Adrenal gland (tissue), 12 donors: ENCODE measurements around the gene RNF223. TPM values are rescaled to one million over a fixed set of nuclear protein-coding genes. Genes with fewer than 3 reads are reported as not detected.
A peak's percentile ranks its signal among the peaks of the same experiment; 100 is the strongest.

Experiments used
- DNase-seq, 7 donors: peaks; one replicate each; pipeline ENCODE4 v3.0.0-alpha.2; 2019 to 2020
- H3K27ac ChIP-seq, 5 donors: fragments of 200-600 bp; sonication (generic) in 4 of 5; 1 replicate in 3 of 5; 2 replicates in 2 of 5; pipeline versions ENCODE4 v1.5.1 to v1.8.0; 2016 to 2020; ENCODE audit warnings: mild to moderate bottlenecking in 1 of 5
- H3K27me3 ChIP-seq: fragments of 200-600 bp; 2 replicates; pipeline ENCODE4 v1.8.0; 2021
- H3K36me3 ChIP-seq, 2 donors: fragments of 200-600 bp; replicated peaks in 1 of 2; 1 replicate in 1 of 2; 2 replicates in 1 of 2; pipeline versions ENCODE4 v1.5.1 to v1.8.0; 2018 to 2022
- H3K4me1 ChIP-seq, 2 donors: fragments of 200-600 bp; replicated peaks in 1 of 2; 1 replicate in 1 of 2; 2 replicates in 1 of 2; pipeline versions ENCODE4 v1.5.1 to v1.8.0; 2018 to 2021
- H3K4me3 ChIP-seq, 4 donors: fragments of 200-600 bp; sonication (generic) in 3 of 4; one replicate each; pipeline ENCODE4 v1.5.1; 2016 to 2018
- H3K9me3 ChIP-seq, 3 donors: fragments of 200-600 bp; sonication (generic) in 1 of 3; replicated peaks in 1 of 3; 1 replicate in 2 of 3; 2 replicates in 1 of 3; pipeline versions ENCODE4 v1.5.1 to v1.8.0; 2016 to 2021
- CTCF ChIP-seq, 6 experiments: fragments of 450-650 bp in 4 of 6; fragments of 200-600 bp in 2 of 6; sonication (generic) in 1 of 6; IDR thresholded peaks; 1 replicate in 5 of 6; 2 replicates in 1 of 6; pipeline versions ENCODE4 v1.5.1 to v1.8.0; 2016 to 2021; ENCODE audit warnings: antibody characterized with exemption in 6 of 6, mild to moderate bottlenecking in 2 of 6, moderate library complexity in 1 of 6
- POLR2A ChIP-seq, 2 donors: fragments of 450-650 bp; IDR thresholded peaks; one replicate each; pipeline ENCODE4 v1.6.1; 2017; ENCODE audit warnings: antibody characterized with exemption in 2 of 2, mild to moderate bottlenecking in 2 of 2, moderate library complexity in 1 of 2
- WGBS, 4 donors: extraction: QIAGEN DNeasy Blood & Tissue Kit in 2 of 4; methylation state at CpG; one replicate each; pipeline versions ENCODE4 v1.1.5 to v1.1.7; 2013 to 2017; 5-methylcytosine and 5-hydroxymethylcytosine counted together
- intact Hi-C, 2 donors: fragments of 100-400 bp; cut with DNase I; formaldehyde crosslinking; loops; one replicate each; pipeline versions ENCODE4 v1.14.1 to v1.15.0; 2022 to 2023
- polyA plus RNA-seq, 3 donors: library from polyadenylated mRNA; stranded (reverse); fragments of 200-250 nt in 2 of 3; fragments of 350-450 nt in 1 of 3; fragmentation: Illumina TruSeq in 1 of 3; extraction: RNeasy Lipid Tissue Mini Kit (QIAGEN cat#74804) in 1 of 3; gene quantifications; one replicate each; pipeline ENCODE4 v1.2.3, GENCODE V29; 2013 to 2014
- total RNA-seq, 9 donors: library from RNA; depleted of rRNA in 4 of 9; stranded (reverse); fragments of >200 nt in 4 of 9; fragments of 120-200 nt in 1 of 9; fragmentation: NEBNext Ultra II Directional in 1 of 9; extraction: Animal tissue kit (Norgen Biotek cat#: 25700) in 1 of 9; gene quantifications; one replicate each; pipeline versions ENCODE4 v1.1.0 to v1.2.4, GENCODE V29; 2013 to 2023
- donor health status: healthy with polysubstance abuse.
- donor health status: Bipolar disorder and iron deficiency.
- donor health status: DM: yes; HTN: yes; CAD: no.
- donor health status: DM: no; HTN: no; CAD: no.
- donor health status: DM: no; HTN: no; CAD: no.
- donor health status: DM: yes; HTN: yes; CAD: no.

Gene RNF223
- total and polyA plus RNA-seq, 12 donors, result 0.03 TPM; not detected in 11

- peak overlapping the region in 1 of 4 donors; percentile 41 for H3K4me3 ChIP-seq
- TF ChIP-seq POLR2A (IDR thresholded peaks at IDR 0.05) (no peak), CTCF (IDR thresholded peaks at IDR 0.05) (no peak)
- intact Hi-C loops, result no loop called here
- no peaks in the 10 kb centered on the region for H3K9me3 ChIP-seq
- H3K27ac ChIP-seq, result no peak overlapping the region
- H3K27me3 ChIP-seq, result peaks cover 20% of the 10 kb centered on the region
- no peaks in the 10 kb centered on the region for H3K36me3 ChIP-seq
- no peak for DNase-seq
- 39 to 52% (median 51%) methylated on average over 5 to 56 of the region's 60 CpGs; no CpG with 5 or more reads in 1 of the 4 donors for WGBS, 4 donors
- peaks cover 8 to 10% of the 10 kb centered on the region in 2 donors for H3K4me1 ChIP-seq
Measured at GRCh38 chr1:1041092-1041523, 33.0 kb downstream of the RNF223 start.

- WGBS, 4 donors, result 2 to 6% (median 3%) methylated on average over 3 to 99 of the region's 99 CpGs
- H3K36me3 ChIP-seq, result no peaks in the 10 kb centered on the region
- no peak for TF ChIP-seq POLR2A (IDR thresholded peaks at IDR 0.05)
- peak in 1 of 6 experiments; percentile 8 for TF ChIP-seq CTCF (IDR thresholded peaks at IDR 0.05)
- intact Hi-C loops, result no loop called here
- H3K4me3 ChIP-seq, result peak overlapping the region in 1 of 4 donors; percentile 41
- DNase-seq, result peak; percentile 67 to 79 (median 73)
- H3K27me3 ChIP-seq, result peaks cover 22% of the 10 kb centered on the region
- no peaks in the 10 kb centered on the region for H3K9me3 ChIP-seq
- H3K27ac ChIP-seq, result no peak overlapping the region
- peaks cover 8 to 10% of the 10 kb centered on the region in 2 donors for H3K4me1 ChIP-seq
Measured at GRCh38 chr1:1040004-1040991, 33.8 kb downstream of the RNF223 start.

- WGBS, 4 donors, result 23 to 52% (median 30%) methylated on average over 15 to 17 of the region's 17 CpGs
- peaks cover 8 to 11% of the 10 kb centered on the region in 2 donors for H3K4me1 ChIP-seq
- no peaks in the 10 kb centered on the region for H3K36me3 ChIP-seq
- H3K27ac ChIP-seq, result no peak overlapping the region
- no peaks in the 10 kb centered on the region for H3K9me3 ChIP-seq
- intact Hi-C loops, result no loop called here
- H3K27me3 ChIP-seq, result peaks cover 32% of the 10 kb centered on the region
- DNase-seq, result no peak
- no peak overlapping the region for H3K4me3 ChIP-seq
- no peak for TF ChIP-seq CTCF (IDR thresholded peaks at IDR 0.05)
- no peak for TF ChIP-seq POLR2A (IDR thresholded peaks at IDR 0.05)
Measured at GRCh38 chr1:1039145-1039910, 34.8 kb downstream of the RNF223 start.

GRCh38 chr1:1038694-1039093 is 35.4 kb downstream of the RNF223 start:
- 71 to 91% (median 85%) methylated on average over 5 to 6 of the region's 6 CpGs for WGBS, 4 donors
- Histone ChIP-seq H3K9me3 (no peaks in the 10 kb centered on the region), H3K27me3 (peaks cover 38% of the 10 kb centered on the region), H3K4me3 (no peak overlapping the region), H3K27ac (no peak overlapping the region), H3K4me1 (peaks cover 12 to 17% of the 10 kb centered on the region in 2 donors), H3K36me3 (no peaks in the 10 kb centered on the region)
- no peak for DNase-seq
- intact Hi-C loops, result no loop called here
- no peak for TF ChIP-seq POLR2A (IDR thresholded peaks at IDR 0.05)
- no peak for TF ChIP-seq CTCF (IDR thresholded peaks at IDR 0.05)
